ENCODE results near the gene SNRPA1. TPM values are rescaled to one million over a fixed set of nuclear protein-coding genes. Genes with fewer than 3 reads are reported as not detected.

Gene SNRPA1
- total and polyA plus RNA-seq, 2 of the 13 experiments (the other 11 are each of a cell fraction or from before 2014, with no cell fraction given): 41.2 to 108 TPM

GRCh38 chr15:101277038-101277822, 17.8 kb downstream of the SNRPA1 start, which contains the start of gene SELENOS (continued):
- TF ChIP-seq ZNF280D (CRISPR knock-in tag; IDR thresholded peaks at IDR 0.05): no peak
- no peak for TF ChIP-seq ARID3A (IDR thresholded peaks at IDR 0.05; ENCODE audit: low read depth, low read length)
- TF ChIP-seq ZHX1 (CRISPR knock-in tag; IDR thresholded peaks at IDR 0.05; ENCODE audit: low read depth): no peak
- TF ChIP-seq ZNF615 (CRISPR knock-in tag; IDR thresholded peaks at IDR 0.05; ENCODE audit: borderline replicate concordance): no peak
- no peak; the same call in 1 of the 2 replicates for TF ChIP-seq ZNF83 (CRISPR knock-in tag; IDR thresholded peaks at IDR 0.05; ENCODE audit: borderline replicate concordance)
- TF ChIP-seq JUN (CRISPR knock-in tag; IDR thresholded peaks at IDR 0.05): no peak
- no peak for TF ChIP-seq MLLT10 (CRISPR knock-in tag; IDR thresholded peaks at IDR 0.05)
- TF ChIP-seq ZNF746 (CRISPR knock-in tag; IDR thresholded peaks at IDR 0.05): peak; percentile 70; the same call in 1 of the 2 replicates
- no peak for TF ChIP-seq ZNF484 (CRISPR knock-in tag; IDR thresholded peaks at IDR 0.05; ENCODE audit: borderline replicate concordance, low read depth)
- TF ChIP-seq MXD1 (CRISPR knock-in tag; IDR thresholded peaks at IDR 0.05): peak; percentile 82
- TF ChIP-seq NFAT5 (CRISPR knock-in tag; IDR thresholded peaks at IDR 0.05): peak; percentile 35; the same call in 1 of the 2 replicates
- TF ChIP-seq ZMYM3 (CRISPR knock-in tag; IDR thresholded peaks at IDR 0.05): no peak
- TF ChIP-seq ZNF296 (CRISPR knock-in tag; conservative IDR thresholded peaks at IDR 0.05): no peak
- TF ChIP-seq EED (CRISPR knock-in tag; IDR thresholded peaks at IDR 0.05): no peak
- peak; percentile 67 for TF ChIP-seq SALL1 (CRISPR knock-in tag; IDR thresholded peaks at IDR 0.05)

Measured in HepG2 (cell line).